Measurements from ENCODE around the gene L2HGDH.

GRCh38 chr14:50225974-50226297 lies 86.1 kb downstream of the L2HGDH start:
- TF ChIP-seq ZBTB33 (IDR thresholded peaks at IDR 0.05; ENCODE audit: borderline replicate concordance, low read depth) (no peak), EZH2phosphoT487 (IDR thresholded peaks at IDR 0.05; ENCODE audit: borderline replicate concordance, low read depth) (no peak)
- TF ChIP-seq, protein P1, sequence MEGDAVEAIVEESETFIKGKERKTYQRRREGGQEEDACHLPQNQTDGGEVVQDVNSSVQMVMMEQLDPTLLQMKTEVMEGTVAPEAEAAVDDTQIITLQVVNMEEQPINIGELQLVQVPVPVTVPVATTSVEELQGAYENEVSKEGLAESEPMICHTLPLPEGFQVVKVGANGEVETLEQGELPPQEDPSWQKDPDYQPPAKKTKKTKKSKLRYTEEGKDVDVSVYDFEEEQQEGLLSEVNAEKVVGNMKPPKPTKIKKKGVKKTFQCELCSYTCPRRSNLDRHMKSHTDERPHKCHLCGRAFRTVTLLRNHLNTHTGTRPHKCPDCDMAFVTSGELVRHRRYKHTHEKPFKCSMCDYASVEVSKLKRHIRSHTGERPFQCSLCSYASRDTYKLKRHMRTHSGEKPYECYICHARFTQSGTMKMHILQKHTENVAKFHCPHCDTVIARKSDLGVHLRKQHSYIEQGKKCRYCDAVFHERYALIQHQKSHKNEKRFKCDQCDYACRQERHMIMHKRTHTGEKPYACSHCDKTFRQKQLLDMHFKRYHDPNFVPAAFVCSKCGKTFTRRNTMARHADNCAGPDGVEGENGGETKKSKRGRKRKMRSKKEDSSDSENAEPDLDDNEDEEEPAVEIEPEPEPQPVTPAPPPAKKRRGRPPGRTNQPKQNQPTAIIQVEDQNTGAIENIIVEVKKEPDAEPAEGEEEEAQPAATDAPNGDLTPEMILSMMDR (IDR thresholded peaks at IDR 0.05): no peak
